Adrenal gland (tissue), 5 donors: ENCODE results near the gene MMS22L.

Source experiments
- POLR2A ChIP-seq, 2 donors: fragments of 450-650 bp; IDR thresholded peaks; one replicate each; pipeline ENCODE4 v1.6.1; 2017; ENCODE audit warnings: antibody characterized with exemption in 2 of 2, mild to moderate bottlenecking in 2 of 2, moderate library complexity in 1 of 2
- TF ChIP-seq, protein P1 (sequence below), 6 experiments: fragments of 450-650 bp in 4 of 6; fragments of 200-600 bp in 2 of 6; sonication (generic) in 1 of 6; IDR thresholded peaks; 1 replicate in 5 of 6; 2 replicates in 1 of 6; pipeline versions ENCODE4 v1.5.1 to v1.8.0; 2016 to 2021; ENCODE audit warnings: antibody characterized with exemption in 6 of 6, mild to moderate bottlenecking in 2 of 6, moderate library complexity in 1 of 6
- donor health status: DM: no; HTN: no; CAD: no.

DNA sequence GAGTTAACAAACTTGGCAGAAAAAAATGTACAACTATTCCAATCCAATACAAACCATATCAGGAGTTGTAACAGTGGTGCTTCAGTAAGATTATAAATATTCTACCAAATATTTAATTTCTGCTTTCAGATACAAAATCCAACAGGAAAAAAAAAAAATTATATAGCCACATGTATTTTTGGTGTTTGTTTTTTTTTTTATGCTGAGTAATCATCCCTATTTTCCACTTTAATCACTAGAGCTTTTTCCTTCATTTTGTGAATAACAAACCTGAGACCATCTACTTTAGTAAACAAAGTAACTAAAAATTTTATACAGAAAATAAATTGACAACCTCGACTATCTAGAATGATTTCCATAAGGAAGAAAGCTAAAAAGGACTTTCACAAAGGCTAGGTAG, 36.2 kb downstream of the MMS22L start:
- TF ChIP-seq, protein P1, sequence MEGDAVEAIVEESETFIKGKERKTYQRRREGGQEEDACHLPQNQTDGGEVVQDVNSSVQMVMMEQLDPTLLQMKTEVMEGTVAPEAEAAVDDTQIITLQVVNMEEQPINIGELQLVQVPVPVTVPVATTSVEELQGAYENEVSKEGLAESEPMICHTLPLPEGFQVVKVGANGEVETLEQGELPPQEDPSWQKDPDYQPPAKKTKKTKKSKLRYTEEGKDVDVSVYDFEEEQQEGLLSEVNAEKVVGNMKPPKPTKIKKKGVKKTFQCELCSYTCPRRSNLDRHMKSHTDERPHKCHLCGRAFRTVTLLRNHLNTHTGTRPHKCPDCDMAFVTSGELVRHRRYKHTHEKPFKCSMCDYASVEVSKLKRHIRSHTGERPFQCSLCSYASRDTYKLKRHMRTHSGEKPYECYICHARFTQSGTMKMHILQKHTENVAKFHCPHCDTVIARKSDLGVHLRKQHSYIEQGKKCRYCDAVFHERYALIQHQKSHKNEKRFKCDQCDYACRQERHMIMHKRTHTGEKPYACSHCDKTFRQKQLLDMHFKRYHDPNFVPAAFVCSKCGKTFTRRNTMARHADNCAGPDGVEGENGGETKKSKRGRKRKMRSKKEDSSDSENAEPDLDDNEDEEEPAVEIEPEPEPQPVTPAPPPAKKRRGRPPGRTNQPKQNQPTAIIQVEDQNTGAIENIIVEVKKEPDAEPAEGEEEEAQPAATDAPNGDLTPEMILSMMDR (IDR thresholded peaks at IDR 0.05) = no peak
- TF ChIP-seq POLR2A (IDR thresholded peaks at IDR 0.05) = no peak
